Measurements from ENCODE around the gene CSK.
"Not testable (repeated sequence)": the region's sequence is repeated elsewhere in the genome, so short reads cannot be mapped to it uniquely, and the experiment has no call there.

The CSK gene

DNA sequence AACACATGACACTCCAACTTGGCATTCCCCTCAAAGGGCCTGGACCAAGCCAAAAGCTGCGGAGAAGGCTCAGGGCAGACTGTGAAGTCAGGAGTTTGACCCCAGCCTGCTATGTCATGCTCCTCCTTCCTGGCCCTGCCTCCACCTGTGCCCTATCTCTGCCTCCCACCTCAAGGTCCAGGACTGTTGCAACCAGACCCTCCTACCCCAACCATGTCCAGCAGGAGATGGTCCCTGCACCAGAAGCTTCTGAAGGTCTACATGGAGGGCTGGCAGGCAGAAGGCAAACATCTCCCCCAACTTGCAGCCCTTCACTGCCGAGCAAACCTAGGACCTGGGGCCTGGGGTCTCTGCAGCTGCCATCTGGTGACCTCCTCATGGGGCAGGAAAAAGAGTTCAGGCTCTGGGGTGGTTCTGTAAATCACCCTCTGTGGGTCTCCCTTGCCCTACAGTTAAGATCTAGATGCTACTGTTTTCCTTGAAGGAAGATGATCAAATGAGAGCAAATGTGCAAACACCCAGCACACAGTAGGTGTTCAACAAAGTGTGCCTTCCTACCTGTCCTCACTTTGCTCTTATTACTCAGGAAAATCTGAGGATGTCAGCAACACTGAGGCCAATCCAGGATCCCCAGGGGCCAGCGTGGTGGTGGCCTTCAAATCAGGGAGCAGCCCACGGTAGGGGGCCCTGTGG, 11.5 kb upstream of the CSK start:
- no peak for DNase-seq (ENCODE audit: low spot score)

DNA sequence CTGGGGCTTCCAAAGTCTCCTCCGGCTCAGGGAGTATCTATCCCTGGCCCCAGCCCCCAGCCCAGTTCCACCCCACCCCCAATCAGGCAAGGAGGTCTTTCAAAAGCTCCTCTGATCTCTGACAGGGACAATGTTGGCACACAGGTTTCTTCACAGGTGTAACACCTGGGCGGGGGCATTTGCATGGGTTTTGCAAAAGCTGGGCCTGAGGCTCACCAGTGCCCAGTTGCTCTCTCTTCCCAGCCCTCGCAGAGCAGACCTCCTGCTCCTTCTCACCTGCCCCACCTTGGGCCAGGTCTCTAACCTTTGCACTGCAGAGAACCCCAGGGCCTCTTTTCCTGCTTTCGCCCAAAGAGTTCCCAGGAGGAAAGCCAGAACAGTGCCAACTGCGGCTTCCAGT, 8.6 kb upstream of the CSK start:
- DNase-seq (ENCODE audit: low spot score) = no peak

DNA sequence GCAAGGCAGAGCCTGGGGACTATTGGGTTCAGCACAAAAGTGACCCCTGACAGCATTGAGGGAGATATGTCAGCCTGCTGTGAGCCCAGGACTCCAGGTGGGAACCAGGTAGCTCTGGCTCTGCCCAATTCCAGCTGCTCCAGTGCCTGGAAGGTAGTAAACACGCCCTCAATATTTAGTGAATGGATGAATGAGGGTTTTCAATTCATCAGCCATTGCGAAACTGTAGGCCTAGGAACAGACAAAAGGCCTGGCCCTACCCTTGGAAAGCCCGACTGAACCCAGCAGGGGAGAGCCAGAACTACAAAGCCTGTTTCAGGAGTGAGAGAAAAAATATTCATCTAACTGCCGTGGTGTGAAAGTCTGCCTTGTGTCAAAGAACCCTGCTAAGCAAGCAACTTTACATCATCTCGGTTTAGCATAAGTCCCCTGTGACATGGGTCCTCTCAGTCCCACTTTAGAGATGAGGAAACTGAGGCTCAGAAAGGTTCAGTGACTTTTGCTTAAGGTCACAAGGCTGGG, 8.1 kb upstream of the CSK start:
- DNase-seq (ENCODE audit: low spot score) = peak; percentile 38

DNA sequence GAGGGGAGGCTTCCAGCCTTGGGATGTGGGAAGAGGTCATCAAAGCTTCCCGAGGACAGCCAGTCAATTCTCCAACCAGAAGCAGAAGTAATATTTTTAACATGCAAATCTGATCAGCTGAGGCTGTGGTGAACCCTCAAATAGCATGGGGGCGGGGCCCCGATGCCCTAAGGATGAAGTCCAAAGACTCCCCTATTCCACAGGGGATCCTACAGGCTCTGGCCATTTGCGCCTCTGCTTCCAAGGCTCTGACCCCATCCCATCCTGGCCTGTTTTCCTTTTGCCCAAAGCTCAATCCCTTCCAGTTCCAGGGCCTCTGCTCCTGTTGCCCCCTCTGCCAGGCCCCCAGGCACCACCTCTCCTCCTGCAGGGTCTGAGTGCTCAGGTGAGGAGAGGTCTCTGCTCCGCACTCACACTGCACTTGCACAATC, 6.7 kb upstream of the CSK start:
- DNase-seq (ENCODE audit: low spot score) = no peak

DNA sequence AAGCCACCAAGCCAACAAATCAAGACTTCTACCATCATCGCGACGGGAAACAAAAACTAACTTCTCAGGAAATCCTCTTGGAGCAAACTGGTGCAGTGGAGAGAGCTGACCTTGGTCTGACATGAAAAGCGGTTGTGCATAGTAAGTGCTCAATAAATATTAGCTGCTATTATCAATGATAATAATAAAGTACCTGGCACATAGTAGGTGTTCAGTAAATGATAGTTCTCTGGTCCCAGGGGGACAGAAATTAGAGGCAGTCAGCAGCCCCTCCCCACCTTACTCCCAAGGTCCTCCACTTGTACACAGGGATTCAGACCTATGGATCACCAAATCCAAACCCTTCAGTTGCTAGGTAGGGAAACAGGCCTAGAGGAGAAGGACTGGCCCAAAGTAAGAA, 6.0 kb upstream of the CSK start:
- no peak for DNase-seq (ENCODE audit: low spot score)

DNA sequence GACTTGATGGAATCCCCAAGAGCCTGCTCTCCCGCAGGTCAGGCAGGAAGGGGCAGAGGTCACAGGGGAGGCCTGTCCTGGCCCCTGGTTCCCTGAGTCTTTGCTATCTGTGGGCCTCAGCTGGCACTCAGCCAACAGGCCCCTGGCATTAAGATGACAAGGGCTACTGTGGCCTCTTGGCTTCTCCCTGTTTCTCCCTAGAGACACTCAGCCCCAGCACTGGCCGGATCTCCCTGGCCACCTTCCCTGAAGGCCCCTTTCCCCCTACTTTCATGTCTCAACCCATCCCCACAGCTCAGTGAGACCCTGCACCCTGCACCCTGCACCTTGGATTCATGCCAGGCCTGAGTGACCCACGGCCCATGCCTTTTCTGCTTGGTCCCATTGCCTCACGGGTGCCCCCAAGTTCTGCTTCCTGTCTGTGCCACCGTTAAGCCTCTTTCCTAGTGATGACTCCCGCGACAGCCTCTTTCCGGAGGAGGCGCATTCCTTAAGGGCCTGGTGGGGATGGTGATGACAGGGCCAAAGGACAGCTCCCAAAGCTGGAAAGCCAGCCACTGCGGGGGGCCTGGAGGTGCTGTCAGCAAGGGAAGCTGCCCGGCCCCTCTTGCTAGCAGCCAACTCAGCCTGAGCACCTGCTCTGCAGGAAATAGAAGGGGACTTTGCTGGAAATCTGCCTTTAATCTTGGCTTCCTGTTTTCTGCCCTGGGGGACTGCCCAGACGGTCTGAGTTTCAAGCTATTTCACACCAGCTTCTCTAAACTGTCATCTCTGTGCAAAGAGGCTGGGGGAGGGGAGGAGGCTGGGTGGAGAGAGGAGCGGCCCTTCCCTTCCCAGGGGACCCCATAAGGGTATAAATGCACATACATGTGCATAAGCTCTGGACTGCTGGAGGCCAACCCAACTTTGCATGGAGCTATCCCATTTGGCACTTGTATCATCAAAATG, 4.8 kb upstream of the CSK start:
- peak; percentile 45 for DNase-seq (ENCODE audit: low spot score)

DNA sequence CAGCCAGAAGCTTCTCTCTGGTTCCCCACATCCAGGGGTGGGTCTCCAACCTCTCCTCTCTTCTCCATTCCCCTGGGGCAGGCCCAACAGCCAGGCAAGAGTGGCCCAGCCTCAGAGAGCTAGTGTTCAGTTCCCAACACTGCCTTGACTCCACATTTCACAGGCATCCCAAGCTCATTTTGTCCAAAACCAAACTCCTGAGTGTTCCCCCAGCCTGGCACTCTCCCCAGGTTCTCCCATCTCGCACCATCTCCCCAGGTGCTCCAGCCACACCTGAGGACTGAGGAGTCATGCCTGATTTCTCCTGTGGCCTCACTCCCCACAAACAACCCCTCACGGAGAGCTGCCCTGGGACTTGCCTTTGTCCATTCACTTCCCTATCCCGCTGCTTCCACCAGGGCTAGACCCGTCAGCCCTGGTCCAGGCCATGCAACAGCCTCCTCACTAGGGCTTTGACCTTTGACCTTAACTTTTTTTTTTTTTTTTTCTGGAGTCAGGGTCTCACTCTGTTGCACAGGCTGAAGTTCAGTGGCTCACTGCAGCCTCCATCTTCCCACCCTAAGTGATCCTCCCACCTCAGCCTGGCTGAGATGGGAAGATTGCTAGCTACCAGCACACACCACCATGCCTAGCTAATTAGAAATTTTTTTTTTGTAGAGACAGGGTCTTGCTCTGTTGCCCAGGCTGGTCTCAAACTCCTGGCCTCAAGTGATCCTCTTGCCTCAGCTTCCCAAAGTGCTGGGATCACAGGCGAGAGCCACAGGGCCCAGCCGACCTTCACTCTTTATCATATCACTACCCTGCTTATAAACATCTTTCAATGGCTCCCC, 3.9 kb upstream of the CSK start:
- no peak for DNase-seq (ENCODE audit: low spot score)

DNA sequence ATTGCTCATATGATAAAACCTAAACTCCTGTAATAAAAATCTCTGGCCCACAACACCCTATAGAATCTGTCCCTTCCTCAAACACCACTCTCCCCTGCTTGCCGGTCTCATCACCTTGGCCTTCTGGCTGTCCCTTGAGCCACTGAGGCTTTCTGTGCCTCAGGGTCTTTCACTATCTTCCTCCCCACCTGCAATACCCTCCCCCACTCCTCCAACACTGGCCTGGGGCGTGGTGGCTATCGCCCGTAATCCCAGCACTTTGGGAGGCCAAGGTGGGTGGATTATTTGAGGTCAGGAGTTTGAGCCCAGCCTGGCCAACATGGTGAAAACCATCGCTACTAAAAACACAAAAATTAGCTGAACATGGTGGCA, 3.3 kb upstream of the CSK start:
- no peak for DNase-seq (ENCODE audit: low spot score)

- DNase-seq (ENCODE audit: low spot score) = no peak
Measured at GRCh38 chr15:74779162-74779648, 2.7 kb upstream of the CSK start.

DNA sequence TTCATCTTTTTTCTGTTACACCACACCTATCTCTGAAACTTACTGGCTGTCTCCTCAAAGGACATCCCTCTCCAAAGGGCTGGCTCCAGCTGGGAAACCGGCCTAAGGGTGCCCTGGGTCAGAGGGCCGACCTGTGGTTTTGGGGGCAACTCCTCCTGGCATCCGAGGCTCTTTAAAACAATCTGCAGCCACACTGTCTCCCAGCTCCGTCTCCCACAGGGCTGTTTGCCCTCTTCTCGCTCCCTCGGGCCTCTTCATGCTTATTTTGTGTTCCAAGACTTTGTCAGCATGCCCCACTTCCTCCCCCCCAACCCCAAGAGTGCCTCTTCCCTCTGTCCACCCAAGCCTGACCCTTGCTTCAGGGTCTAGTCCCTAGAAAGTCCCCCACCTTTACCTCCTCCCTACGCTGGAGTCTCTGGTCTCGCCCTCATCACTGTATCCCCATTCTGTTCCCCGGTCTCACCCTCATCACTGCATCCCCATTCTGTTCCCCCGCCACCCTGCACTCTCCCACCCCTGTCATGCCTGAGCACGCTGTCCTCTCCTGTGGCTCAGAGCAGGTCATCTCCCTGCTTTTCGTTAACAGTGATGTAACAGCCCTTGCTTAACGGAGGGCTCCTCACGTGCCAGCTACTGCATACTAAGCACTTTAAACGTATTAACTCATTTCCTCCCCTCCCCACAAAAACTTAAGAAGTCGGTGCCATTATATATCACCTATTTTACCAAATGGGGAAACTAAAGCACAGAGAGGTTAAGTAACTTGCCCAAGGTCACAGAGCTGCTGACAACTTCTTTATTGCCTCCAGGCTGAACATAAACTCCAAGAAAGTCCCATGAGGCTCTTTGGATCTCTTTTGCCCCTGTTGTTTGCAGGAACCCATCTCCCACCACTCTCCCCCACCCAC, 1.1 kb upstream of the CSK start:
- no peak for DNase-seq (ENCODE audit: low spot score)

- no peak for DNase-seq (ENCODE audit: low spot score)
Measured at GRCh38 chr15:74782259-74783071, 585 bp downstream of the CSK start.

DNA sequence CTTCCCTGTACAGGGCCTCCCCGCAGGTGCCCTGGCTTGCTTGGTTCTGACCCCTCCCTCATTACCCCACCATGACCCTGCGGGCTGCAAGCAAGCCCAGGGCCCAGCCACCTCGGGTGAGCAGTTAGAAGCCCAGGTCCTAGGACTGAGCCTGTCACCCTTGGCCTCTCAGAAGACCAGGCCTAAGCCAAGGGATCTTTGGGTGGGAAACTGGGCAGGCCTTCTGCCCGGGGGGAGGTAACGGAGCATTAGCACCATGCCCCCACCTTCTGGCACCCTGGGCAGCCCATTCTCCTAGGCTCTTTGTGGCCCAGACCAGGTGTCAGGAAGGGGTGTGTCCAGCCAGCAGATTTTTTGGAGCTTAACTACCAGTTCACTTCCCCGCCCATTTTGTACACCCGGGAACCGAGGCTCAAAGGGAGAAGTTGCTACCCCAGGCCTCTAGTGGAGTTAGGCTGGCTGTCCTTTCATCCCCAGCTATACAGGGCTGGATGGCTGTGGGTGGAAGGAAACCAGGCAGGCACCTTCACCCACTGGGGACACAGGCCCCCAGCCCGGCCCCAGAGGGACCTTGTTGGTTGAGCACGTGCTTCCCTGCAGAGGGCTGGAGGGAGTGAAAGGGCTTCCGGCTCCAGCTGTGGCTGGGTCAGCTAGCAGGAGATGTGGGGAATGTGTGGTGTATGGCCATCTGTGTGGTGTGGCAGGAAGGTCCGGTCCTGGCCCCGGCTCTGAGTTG, 1.4 kb downstream of the CSK start:
- peak; percentile 47 for DNase-seq (ENCODE audit: low spot score)

DNA sequence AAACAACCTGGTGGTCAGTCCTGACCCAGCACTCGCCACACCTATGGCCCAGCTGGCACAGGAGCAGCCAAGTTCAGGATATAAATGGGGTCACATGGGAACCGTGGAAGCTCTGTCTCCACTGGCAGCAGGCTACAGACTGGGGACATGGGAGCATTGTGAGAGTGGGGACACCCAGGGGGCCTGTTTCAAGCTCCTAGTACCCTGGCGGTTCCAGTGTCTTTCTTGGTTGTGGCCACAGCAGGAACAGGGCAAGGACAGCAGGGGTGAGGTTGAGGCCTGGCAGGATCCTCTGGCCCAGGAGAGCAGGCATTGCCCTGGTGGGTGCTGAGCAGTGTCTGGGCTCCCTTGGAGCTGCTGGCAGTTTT, 1.9 kb downstream of the CSK start:
- DNase-seq (ENCODE audit: low spot score) = no peak

DNA sequence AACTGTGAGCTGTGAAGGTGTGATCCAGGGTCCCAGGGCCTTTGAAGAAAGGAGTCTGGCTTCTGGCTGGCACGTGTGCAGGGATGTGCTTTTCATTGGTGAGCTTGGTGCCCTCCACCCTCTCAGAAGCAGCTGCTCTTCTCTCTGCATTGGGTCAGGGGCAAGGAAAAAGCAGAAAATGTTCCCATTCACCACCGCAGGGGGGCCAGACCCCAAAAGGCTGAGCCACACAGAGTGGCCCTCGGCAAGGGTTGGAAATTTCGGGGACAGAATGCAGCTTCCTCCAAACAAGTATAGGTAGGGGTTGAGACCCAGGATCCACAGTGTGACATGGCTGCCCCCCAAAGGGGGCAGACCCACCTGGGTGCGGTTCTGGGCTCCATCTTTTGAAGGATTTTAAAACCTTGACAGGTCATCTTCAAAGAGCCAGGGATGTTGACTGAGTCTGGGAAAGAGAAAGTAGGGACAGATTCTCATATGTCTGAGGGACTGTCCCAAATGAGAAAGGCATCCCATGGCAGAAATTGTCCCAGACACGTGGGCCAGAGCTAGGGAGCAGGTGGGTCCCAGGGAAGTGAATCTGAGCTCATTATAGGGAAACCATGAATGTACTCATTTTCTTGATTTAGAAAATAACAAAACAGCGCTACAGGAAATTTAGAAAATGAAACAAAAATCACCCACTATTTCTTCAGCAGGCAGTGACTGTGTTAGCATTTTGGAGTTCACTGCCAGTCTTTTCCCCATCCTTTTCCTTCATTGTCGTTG, 2.7 kb downstream of the CSK start:
- DNase-seq (ENCODE audit: low spot score) = no peak

DNA sequence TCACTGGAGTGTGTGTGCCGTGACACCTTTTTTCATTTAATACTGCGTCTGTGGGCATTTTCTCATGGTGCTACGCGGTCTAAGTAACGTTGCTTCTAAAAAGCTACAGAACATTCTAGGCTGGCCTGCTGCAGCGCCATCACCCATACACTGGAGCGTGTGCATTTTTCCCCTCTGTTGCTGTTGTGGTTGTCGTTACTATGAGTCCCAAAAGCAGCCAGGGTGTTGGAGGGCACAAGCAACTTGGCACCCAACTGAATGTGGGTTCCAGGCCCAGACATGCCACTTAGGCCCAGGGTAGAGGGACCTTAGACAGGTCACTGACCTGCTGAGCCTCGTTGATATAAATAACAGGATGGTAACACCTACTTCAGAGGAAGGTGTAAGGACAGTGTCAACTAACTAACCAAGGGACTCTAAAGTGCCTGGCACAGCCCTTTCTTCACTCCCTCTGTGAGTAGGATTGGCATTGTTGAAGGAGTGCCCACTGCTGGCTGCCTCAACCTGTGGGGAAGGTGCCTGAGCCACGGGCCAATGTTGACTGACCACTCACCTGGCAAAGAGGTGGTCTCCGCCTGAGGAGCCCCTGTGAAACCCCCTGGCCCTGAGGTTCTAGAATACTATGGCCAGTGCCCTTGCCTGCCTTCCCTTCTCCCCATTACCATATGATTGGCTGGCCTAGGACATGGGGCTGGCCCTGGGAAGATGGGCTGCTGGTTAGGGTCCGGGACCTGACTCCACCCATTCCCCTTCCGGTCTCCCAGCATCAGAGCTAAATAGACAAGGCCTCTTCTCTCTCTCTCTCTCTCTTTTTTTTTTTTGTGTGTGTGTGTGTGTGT, 3.5 kb downstream of the CSK start:
- DNase-seq (ENCODE audit: low spot score) = no peak

DNA sequence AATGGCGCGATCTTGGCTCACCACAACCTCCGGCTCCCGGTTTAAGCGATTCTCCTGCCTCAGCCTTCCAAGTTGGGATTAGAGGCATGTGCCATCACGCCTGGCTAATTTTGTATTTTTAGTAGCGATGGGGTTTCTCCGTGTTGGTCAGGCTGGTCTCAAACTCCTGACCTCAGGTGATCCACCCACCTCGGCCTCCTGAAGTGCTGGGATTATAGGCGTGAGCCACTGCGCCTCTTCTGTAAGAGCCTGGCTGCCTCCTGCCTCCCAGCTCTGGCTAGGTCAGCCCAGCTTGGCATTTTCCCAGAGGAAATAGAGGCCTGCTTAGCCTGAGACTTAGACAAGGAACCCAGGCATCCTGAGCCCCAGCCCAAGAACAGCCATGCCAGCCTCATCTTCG, 4.2 kb downstream of the CSK start:
- DNase-seq (ENCODE audit: low spot score) = not testable (repeated sequence)

GRCh38 chr15:74786551-74787165, 4.8 kb downstream of the CSK start:
- DNase-seq (ENCODE audit: low spot score) = peak; percentile 60
